HG02884 (cell line): ENCODE data around the gene TNS1.
"Not testable (repeated sequence)": the region's sequence is repeated elsewhere in the genome, so short reads cannot be mapped to it uniquely, and the experiment has no call there.

Experiments
- ATAC-seq: cut with Tn5 transposase; IDR thresholded peaks from one replicate; pipeline ENCODE4 v1.9.1; 2021; ENCODE audit warnings: mild to moderate bottlenecking, moderate library complexity; ENCODE audit not compliant: unreplicated experiment

TNS1 gene

GRCh38 chr2:218029366-218030360 lies 26.9 kb upstream of the TNS1 start:
- no peak for ATAC-seq

DNA sequence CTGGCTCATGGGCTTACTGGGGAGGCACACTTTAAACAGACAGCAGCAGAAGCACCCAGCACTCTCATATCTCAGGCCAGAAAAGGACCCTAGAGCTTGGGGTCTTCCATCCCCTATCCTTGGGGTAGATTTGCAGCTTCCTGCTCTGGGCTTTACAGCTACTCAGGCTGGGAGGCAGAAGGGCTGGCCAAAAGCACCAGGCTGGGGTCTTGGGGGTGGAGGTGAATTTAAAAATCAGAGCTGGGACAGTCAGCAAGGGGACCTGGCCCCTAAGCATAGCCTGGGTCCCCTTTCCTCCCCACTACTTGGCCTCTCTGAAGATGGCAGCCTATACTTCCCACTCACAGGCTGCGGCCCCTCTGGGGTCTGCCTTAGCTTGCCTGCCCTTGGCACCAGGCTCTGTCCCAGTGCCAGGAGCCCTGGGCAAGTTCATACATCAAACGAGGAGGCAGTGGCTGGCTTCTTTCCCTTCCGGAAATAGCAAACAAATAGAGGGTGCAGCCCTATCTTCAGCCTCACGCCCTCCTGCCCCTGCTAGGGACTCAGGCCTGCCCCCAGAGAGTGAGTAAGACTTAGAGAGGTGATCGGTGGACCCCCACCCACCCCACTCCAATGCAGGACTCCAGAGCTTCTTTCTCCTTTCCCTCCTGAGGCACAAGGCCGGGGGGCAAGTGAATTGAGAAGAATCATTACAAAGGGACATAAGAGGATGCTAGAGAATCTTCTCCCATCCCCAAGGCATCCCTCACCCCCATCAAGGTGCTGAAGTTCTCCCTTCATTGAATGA lies 26.0 kb upstream of the TNS1 start:
- no peak for ATAC-seq

- no peak for ATAC-seq
Observed at GRCh38 chr2:218028189-218028495, 25.3 kb upstream of the TNS1 start.

- no peak for ATAC-seq
Observed at GRCh38 chr2:218027426-218028188, 24.8 kb upstream of the TNS1 start.

- no peak for ATAC-seq
Observed at GRCh38 chr2:218026676-218027425, 24.1 kb upstream of the TNS1 start.

DNA sequence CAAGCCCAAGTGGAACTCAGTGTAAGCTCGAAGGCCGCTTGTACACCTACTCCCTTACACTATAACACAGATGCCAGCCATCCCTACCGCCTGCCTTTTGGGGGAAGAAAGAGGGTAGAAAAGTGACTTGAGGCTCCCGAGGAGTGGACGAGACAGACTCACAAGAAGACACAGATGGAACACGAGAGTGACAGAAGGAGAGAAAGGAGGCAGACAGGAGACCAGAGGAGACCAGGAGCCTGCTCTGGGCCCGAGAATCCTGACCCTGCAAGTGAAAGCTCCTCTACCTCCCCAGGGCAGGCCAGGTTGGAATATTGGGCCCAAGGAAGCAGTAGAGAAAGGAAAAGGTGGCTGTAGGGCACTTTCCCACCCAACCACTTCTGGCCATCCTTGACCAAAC lies 23.4 kb upstream of the TNS1 start:
- no peak for ATAC-seq

DNA sequence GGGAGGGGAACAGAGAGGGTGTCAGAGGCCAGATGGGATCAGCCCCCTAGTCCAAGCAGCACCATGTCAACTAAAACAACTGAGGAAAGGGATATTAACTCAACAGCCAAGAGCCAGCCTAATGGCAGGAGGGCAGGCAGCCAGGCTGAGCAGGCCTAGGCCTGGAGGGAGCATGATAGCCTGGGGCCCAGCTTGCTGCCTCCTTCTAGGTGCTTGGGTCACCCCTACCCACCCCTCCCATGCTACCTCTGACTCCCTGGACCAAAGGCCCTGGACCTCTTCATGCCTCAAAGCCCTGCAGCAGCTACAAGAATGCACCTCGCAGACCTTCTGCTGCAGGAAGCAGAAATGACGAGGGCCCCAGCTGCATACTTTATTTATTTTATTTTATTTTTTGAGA lies 22.1 kb upstream of the TNS1 start:
- no peak for ATAC-seq

- ATAC-seq = no peak
Observed at GRCh38 chr2:218024336-218024735, 21.5 kb upstream of the TNS1 start.

DNA sequence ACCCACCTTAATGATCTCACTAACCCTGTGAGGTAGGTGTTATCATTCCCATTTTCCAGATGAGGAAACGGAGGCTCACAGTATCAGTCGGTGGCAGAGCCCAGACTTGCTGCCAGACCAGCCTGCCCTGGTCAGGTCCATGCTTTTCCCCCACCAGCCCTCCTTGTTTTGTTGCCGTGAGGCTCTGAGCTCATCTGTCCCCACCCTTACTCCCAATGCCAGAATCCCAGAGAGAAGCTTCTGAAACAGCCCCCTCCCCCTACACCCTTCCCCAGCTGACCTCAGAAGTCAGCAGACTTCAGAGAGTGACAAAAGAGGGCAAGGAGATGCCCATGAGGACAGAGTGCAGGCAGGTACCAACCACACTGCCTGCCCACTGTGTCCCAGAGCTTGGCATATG lies 20.8 kb upstream of the TNS1 start:
- ATAC-seq = no peak

DNA sequence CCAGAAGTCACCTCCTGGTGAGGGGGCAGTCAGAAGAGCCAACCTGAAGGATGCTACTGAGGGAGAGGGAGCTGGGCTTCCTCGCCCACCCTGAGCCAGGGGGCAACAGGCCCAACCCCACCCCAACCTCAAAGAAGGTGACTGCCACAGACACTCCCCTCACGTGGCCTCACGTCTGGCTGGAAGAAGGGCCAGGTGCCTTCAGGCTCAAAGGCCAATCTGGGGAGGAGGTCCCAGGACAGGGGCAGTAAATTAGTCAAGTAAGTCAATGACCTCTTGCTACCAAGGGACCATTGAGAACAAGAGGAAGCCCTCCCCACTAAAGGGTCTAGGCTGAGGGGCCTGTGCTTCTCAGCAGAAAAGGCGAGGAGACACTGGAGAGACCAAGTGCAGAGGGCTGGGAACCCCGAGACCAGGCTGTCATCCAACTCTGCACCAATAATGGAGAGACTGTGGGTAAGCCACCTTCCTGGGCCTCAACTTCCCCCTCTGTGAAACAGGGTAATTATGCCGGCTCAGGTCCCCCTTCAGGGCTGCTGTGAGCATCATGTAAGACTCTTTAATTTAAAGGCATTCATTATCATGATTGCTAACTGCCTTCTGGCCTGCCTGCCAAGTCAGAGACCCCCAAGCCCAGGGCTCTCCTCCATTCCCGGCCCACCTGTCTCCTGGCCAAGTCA lies 20.2 kb upstream of the TNS1 start:
- ATAC-seq = no peak

DNA sequence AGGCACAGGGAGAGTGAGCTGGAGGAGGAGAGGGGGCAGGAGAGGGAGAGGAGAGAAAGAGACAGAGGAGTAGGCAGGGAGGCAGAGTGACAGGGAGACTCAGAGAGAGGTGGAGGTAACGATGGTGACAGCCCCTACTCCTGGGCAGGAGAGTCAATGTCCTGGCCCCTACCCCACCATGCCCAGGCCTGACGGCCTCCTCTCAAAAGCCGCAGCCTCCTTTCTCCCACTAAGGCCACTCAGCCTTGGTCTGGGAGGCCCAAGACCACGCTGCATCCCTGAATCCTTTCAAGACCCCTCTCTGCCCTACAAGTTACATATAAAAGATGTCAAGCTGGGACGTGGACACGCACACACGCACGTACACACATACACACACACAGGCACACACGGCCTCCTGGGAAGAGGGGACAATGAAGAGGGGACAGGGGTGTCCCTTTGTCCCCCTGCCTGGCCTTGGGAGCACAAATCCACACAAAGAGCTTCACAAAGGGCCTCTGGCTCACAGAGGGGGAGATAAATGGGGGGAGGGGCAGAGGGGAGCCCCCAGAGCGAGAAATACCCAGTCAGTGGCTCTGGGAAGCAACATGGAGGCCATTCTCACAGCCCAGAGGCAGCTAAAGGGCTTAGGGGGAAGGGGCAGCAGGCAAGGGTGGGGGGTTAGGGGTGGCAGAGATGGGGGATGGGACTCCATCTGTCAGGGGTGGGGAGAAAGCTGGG lies 19.5 kb upstream of the TNS1 start:
- ATAC-seq = no peak

- ATAC-seq = no peak
Observed at GRCh38 chr2:218021536-218022071, 18.8 kb upstream of the TNS1 start.

- no peak for ATAC-seq
Observed at GRCh38 chr2:218020966-218021535, 18.3 kb upstream of the TNS1 start.

DNA sequence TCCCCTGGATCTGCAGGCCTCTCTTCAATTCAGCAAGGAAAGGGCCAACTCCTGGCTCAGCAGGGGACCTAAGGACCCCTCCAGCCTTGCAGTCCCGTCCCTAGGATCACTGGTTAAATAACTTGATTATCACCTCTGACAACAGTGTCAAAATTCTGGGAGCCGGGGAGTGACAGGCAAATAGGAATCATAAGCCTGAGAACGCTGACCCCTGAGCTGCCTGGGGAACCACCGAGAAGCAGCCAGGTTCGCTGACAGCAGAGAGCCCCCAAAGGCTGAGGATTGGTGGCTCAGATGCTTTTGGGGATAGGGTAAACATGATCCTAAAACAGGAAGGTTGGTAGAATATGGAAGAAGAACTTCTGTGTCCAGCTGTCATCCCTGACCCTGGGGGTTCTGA lies 17.5 kb upstream of the TNS1 start:
- ATAC-seq = no peak

DNA sequence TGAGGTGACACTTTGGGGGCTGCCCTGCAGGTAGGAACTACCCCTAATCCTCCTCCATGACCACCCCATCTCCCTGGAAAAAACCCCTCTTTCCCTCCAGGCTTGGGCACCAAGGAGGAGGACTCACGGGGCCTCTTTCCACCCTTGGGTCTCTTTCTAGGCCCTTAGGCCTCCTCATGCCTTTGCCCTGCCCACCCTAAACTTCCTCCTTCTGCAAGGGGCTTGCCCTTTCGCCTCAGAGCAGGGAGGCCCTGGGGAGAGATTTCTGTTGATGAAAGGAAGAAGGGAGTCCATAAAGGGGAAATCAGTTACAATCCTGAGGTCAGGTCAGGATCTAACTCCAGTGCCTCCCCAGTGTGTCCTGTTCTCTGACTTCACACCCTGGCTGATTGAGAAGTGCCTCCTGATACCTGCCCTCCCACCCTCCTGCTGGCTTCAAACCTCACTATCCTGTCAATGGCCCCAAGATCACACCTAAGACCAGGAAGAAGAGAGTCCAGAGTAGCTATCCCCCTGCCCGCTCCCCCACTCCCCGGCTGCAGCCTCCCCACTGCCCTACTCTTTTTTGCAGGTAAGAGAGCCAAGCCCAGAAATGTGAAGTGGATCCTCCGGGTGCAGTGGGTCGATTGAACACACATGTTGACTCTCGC lies 16.7 kb upstream of the TNS1 start:
- ATAC-seq = no peak

- ATAC-seq = not testable (repeated sequence)
Observed at GRCh38 chr2:218018842-218019125, 16.0 kb upstream of the TNS1 start.

DNA sequence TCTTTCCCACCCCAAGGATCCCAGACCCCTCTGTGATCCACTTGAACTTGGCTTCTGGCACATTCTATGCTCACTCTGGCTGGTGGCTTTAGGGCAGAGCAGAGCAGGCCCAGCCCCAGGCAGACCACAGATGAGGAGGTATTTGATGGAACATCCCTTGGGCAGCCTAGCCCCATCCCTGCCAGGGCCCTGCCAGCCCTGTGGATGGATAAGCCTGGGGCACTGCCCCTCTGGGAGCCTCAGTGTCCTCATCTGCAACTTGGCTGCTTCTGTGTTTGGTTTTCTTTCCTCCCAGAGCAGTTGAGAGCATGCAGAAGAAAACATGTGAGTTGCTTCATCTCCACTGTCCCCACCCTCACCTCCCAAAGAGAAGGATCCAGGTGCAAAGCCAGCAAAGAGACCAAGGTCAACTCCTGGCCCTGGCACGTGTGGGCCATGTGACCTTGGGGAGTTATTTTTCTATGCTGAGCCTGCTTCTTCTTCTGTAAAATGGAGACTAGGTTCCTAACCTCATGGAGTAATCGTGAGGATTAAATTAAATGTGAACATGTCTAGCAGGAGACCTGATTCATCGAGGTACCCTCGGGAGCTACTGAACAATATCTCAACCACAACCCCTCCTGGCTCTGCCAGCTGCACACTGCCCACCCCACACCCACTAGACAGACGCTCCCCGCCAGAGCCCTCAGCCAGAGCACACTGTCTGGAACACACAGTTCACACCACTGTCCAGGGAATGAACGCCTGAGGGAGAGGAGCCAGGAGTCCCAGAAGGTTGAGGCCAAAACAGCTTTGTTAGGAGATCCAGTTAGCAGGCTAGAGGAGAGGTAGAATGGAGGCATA lies 14.6 kb upstream of the TNS1 start:
- ATAC-seq = no peak

DNA sequence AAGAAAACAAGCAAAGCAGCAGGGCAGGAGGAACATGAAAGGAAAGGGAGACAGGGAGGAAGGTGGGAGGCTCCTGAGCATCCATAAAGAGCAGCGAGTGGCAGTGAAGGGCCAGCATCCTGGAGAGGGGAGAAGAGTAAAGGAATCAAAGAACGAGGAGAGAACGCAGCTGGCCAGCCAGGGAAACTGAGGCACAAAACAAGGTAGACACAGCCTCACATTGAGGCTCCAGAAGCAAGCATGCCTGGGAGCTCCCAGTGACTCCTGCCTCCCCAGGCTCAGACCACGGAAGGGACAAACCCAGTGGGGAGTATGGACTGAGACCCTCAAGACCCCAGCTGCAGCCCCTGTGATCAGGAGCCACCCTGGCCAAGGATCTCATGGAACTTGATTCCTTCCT lies 14.0 kb upstream of the TNS1 start:
- no peak for ATAC-seq
